Effector memory CD4-positive, alpha-beta T cell (primary cell): Measurements from ENCODE around the gene RAB36.

ENCODE experiments used
- DNase-seq, 3 donors: peaks; one replicate each; pipeline ENCODE4 v3.0.0-alpha.2; 2020
- H3K27ac ChIP-seq: 2 replicates; pipeline ENCODE4 v1.7.0; 2013; ENCODE audit warnings: mild to moderate bottlenecking, low read length, moderate library complexity; ENCODE audit not compliant: insufficient read depth, poor library complexity, severe bottlenecking
- H3K27me3 ChIP-seq: replicated peaks from 2 replicates; pipeline ENCODE4 v1.7.0; 2013; ENCODE audit warnings: mild to moderate bottlenecking, low read length; ENCODE audit not compliant: insufficient read depth, control insufficient read depth, poor library complexity, severe bottlenecking
- H3K36me3 ChIP-seq: 2 replicates; pipeline ENCODE4 v1.7.0; 2013; ENCODE audit warnings: mild to moderate bottlenecking, low read length, moderate library complexity; ENCODE audit not compliant: control insufficient read depth, insufficient read depth
- H3K4me1 ChIP-seq: 2 replicates; pipeline ENCODE4 v1.7.0; 2013; ENCODE audit warnings: low read length, mild to moderate bottlenecking; ENCODE audit not compliant: control insufficient read depth, insufficient read depth, poor library complexity, severe bottlenecking
- H3K4me3 ChIP-seq: 2 replicates; pipeline ENCODE4 v1.7.0; 2013; ENCODE audit warnings: low read length, low read depth, mild to moderate bottlenecking; ENCODE audit not compliant: insufficient read depth, poor library complexity, severe bottlenecking
- H3K9me3 ChIP-seq: 2 replicates; pipeline ENCODE4 v1.7.0; 2013; ENCODE audit warnings: mild to moderate bottlenecking, low read length, moderate library complexity; ENCODE audit not compliant: control insufficient read depth

The RAB36 gene

GRCh38 chr22:23158516-23159290 is 13.4 kb downstream of the RAB36 start:
- Histone ChIP-seq H3K4me1 (no peaks in the 10 kb centered on the region), H3K27ac (no peak overlapping the region), H3K4me3 (no peak overlapping the region), H3K27me3 (no peaks in the 10 kb centered on the region), H3K9me3 (no peaks in the 10 kb centered on the region), H3K36me3 (no peaks in the 10 kb centered on the region)
- DNase-seq, result no peak

DNA sequence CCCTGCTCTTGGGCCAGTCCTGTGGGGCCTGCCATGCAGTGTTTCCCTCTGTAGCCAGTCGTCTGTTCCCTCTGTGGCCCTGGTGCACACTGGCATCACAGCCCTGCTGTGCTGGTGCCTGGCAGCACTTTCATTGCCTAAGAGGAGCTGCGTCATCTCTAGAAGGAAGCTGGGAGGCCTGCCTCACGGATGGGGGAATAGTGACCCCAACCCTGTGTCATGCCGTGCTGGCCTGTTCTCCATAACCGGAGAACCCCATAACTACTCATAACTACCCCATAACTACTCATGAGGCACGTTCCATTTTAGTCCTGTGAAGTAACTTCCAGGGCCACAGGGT is 14.0 kb downstream of the RAB36 start:
- no peak for DNase-seq
- Histone ChIP-seq H3K27me3 (no peaks in the 10 kb centered on the region), H3K9me3 (no peaks in the 10 kb centered on the region), H3K36me3 (no peaks in the 10 kb centered on the region), H3K4me1 (no peaks in the 10 kb centered on the region), H3K27ac (no peak overlapping the region), H3K4me3 (no peak overlapping the region)

DNA sequence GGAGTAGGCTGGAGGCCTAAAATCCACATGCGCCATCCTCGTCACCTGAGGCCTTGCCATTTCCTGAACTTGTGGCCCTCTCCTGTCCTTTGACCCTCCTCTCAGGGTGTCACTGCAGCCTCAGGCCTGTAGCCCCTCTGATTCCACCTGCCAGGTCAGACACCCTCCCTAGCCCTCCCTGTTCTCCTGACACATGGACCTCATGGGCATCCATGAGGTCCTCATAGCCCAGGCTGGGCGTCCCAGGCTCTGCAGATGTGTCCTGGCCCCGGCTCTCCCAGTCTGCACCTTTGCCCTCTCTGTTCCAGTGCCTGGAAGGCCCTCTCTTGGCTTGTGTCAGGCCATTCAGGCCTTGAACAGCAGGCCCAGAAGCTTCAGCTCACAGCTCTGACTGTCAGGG is 15.8 kb downstream of the RAB36 start:
- Histone ChIP-seq H3K36me3 (no peaks in the 10 kb centered on the region), H3K27me3 (no peaks in the 10 kb centered on the region), H3K9me3 (no peaks in the 10 kb centered on the region), H3K4me3 (no peak overlapping the region), H3K4me1 (no peaks in the 10 kb centered on the region), H3K27ac (no peak overlapping the region)
- no peak for DNase-seq

GRCh38 chr22:23161574-23161973 is 16.3 kb downstream of the RAB36 start:
- DNase-seq, result no peak
- no peak overlapping the region for H3K27ac ChIP-seq
- H3K27me3 ChIP-seq, result no peaks in the 10 kb centered on the region
- H3K4me3 ChIP-seq, result no peak overlapping the region
- no peaks in the 10 kb centered on the region for H3K4me1 ChIP-seq
- H3K36me3 ChIP-seq, result no peaks in the 10 kb centered on the region
- H3K9me3 ChIP-seq, result no peaks in the 10 kb centered on the region

GRCh38 chr22:23163665-23164064 is 18.4 kb downstream of the RAB36 start:
- Histone ChIP-seq H3K36me3 (no peaks in the 10 kb centered on the region), H3K4me1 (no peaks in the 10 kb centered on the region), H3K9me3 (no peaks in the 10 kb centered on the region), H3K27me3 (no peaks in the 10 kb centered on the region), H3K27ac (no peak overlapping the region), H3K4me3 (no peak overlapping the region)
- DNase-seq, result no peak

- H3K4me3 ChIP-seq, result no peak overlapping the region
- H3K36me3 ChIP-seq, result no peaks in the 10 kb centered on the region
- no peaks in the 10 kb centered on the region for H3K4me1 ChIP-seq
- no peak overlapping the region for H3K27ac ChIP-seq
- no peaks in the 10 kb centered on the region for H3K27me3 ChIP-seq
- no peak for DNase-seq
- H3K9me3 ChIP-seq, result no peaks in the 10 kb centered on the region
Observed at GRCh38 chr22:23164091-23164490, 18.8 kb downstream of the RAB36 start.

- Histone ChIP-seq H3K9me3 (no peaks in the 10 kb centered on the region), H3K4me1 (no peaks in the 10 kb centered on the region), H3K27me3 (no peaks in the 10 kb centered on the region), H3K4me3 (no peak overlapping the region), H3K36me3 (no peaks in the 10 kb centered on the region), H3K27ac (no peak overlapping the region)
- DNase-seq, result no peak
Observed at GRCh38 chr22:23166042-23166831, 21.0 kb downstream of the RAB36 start.

GRCh38 chr22:23166841-23167616 is 21.8 kb downstream of the RAB36 start:
- no peaks in the 10 kb centered on the region for H3K9me3 ChIP-seq

GRCh38 chr22:23168391-23169042 is 23.2 kb downstream of the RAB36 start:
- H3K36me3 ChIP-seq, result no peaks in the 10 kb centered on the region
- no peak overlapping the region for H3K4me3 ChIP-seq
- no peaks in the 10 kb centered on the region for H3K27me3 ChIP-seq
- no peaks in the 10 kb centered on the region for H3K9me3 ChIP-seq
- H3K27ac ChIP-seq, result no peak overlapping the region
- DNase-seq, result no peak
- no peaks in the 10 kb centered on the region for H3K4me1 ChIP-seq

More at GRCh38 chr22:23166841-23167616, 21.8 kb downstream of the RAB36 start:
- Histone ChIP-seq H3K4me3 (no peak overlapping the region), H3K27me3 (no peaks in the 10 kb centered on the region), H3K27ac (no peak overlapping the region), H3K4me1 (no peaks in the 10 kb centered on the region), H3K36me3 (no peaks in the 10 kb centered on the region)
- no peak for DNase-seq
